HG03558 (cell line): Measurements from ENCODE around the gene EFNB3.

Source experiments
- ATAC-seq: cut with Tn5 transposase; IDR thresholded peaks from one replicate; pipeline ENCODE4 v1.9.1; 2021; ENCODE audit warnings: moderate number of reproducible peaks; ENCODE audit not compliant: unreplicated experiment; ENCODE audit errors: extremely low read depth

EFNB3 gene

GRCh38 chr17:7716901-7717755 is 12.1 kb downstream of the EFNB3 start, which contains the start of gene DNAH2:
Gene DNAH2 (plus strand): TSS chr17:7717744. CDS start chr17:7719735, 1,991 bp downstream.
- ATAC-seq: no peak

GRCh38 chr17:7717756-7718350 is 12.9 kb downstream of the EFNB3 start:
- no peak for ATAC-seq

- ATAC-seq: no peak
Observed at GRCh38 chr17:7719661-7720060, 14.7 kb downstream of the EFNB3 start.

GRCh38 chr17:7720125-7720524 is 15.1 kb downstream of the EFNB3 start:
- ATAC-seq: no peak

GRCh38 chr17:7721612-7722011 is 16.6 kb downstream of the EFNB3 start:
- no peak for ATAC-seq

- ATAC-seq: no peak
Observed at GRCh38 chr17:7727886-7728285, 22.9 kb downstream of the EFNB3 start.

GRCh38 chr17:7729816-7730215 is 24.8 kb downstream of the EFNB3 start:
- no peak for ATAC-seq

GRCh38 chr17:7732981-7733539 is 28.1 kb downstream of the EFNB3 start:
- ATAC-seq: no peak

GRCh38 chr17:7737601-7738000 is 32.6 kb downstream of the EFNB3 start:
- ATAC-seq: no peak

- ATAC-seq: no peak
Observed at GRCh38 chr17:7739746-7740145, 34.7 kb downstream of the EFNB3 start.

- ATAC-seq: no peak
Observed at GRCh38 chr17:7740481-7741001, 35.5 kb downstream of the EFNB3 start.

GRCh38 chr17:7742729-7743128 is 37.7 kb downstream of the EFNB3 start:
- ATAC-seq: no peak

- ATAC-seq: no peak
Observed at GRCh38 chr17:7744416-7744815, 39.4 kb downstream of the EFNB3 start.

GRCh38 chr17:7745748-7746470 is 40.9 kb downstream of the EFNB3 start:
- ATAC-seq: no peak

- ATAC-seq: no peak
Observed at GRCh38 chr17:7747635-7748071, 42.7 kb downstream of the EFNB3 start.

- ATAC-seq: no peak
Observed at GRCh38 chr17:7748076-7748775, 43.2 kb downstream of the EFNB3 start.

GRCh38 chr17:7750321-7750821 is 45.4 kb downstream of the EFNB3 start:
- no peak for ATAC-seq

GRCh38 chr17:7754656-7755055 is 49.7 kb downstream of the EFNB3 start:
- no peak for ATAC-seq

- no peak for ATAC-seq
Observed at GRCh38 chr17:7755095-7755890, 50.3 kb downstream of the EFNB3 start.
